NCI-H146 treated with DMSO at 0.1 percent for 48 hours (cell line): Measurements from ENCODE around the gene GABRB3.
"Not testable (repeated sequence)": the region's sequence is repeated elsewhere in the genome, so short reads cannot be mapped to it uniquely, and the experiment has no call there.

Experiments
- DNase-seq: peaks from one replicate; lab custom pipeline; 2025; ENCODE audit not compliant: unreplicated experiment; lab: John Stamatoyannopoulos, UW

GABRB3 gene

GRCh38 chr15:26736502-26737248 lies 36.2 kb downstream of the GABRB3 start:
- DNase-seq, result no peak

GRCh38 chr15:26731965-26732364 lies 40.9 kb downstream of the GABRB3 start:
- DNase-seq, result no peak

GRCh38 chr15:26729581-26729980 lies 43.3 kb downstream of the GABRB3 start:
- no peak for DNase-seq

GRCh38 chr15:26729030-26729429 lies 43.8 kb downstream of the GABRB3 start:
- DNase-seq, result no peak

GRCh38 chr15:26724381-26725150 lies 48.3 kb downstream of the GABRB3 start:
- DNase-seq, result no peak

GRCh38 chr15:26722621-26723160 lies 50.2 kb downstream of the GABRB3 start:
- no peak for DNase-seq

GRCh38 chr15:26721232-26721967 lies 51.5 kb downstream of the GABRB3 start:
- no peak for DNase-seq

GRCh38 chr15:26720546-26720945 lies 52.3 kb downstream of the GABRB3 start:
- DNase-seq, result no peak

GRCh38 chr15:26719866-26720265 lies 53.0 kb downstream of the GABRB3 start:
- DNase-seq, result not testable (repeated sequence)

GRCh38 chr15:26716069-26716468 lies 56.8 kb downstream of the GABRB3 start:
- no peak for DNase-seq

- no peak for DNase-seq
These were observed 59.4 kb downstream of the GABRB3 start for GRCh38 chr15:26713498-26713897.

- no peak for DNase-seq
These were observed 60.5 kb downstream of the GABRB3 start for GRCh38 chr15:26712335-26712734.

- peak; percentile 53 for DNase-seq
These were observed 61.4 kb downstream of the GABRB3 start for GRCh38 chr15:26711445-26711844.

GRCh38 chr15:26702381-26702780 lies 70.5 kb downstream of the GABRB3 start:
- no peak for DNase-seq

GRCh38 chr15:26698555-26698954 lies 74.3 kb downstream of the GABRB3 start:
- no peak for DNase-seq

GRCh38 chr15:26697913-26698312 lies 75.0 kb downstream of the GABRB3 start:
- DNase-seq, result no peak

GRCh38 chr15:26691249-26691648 lies 81.6 kb downstream of the GABRB3 start:
- no peak for DNase-seq

- DNase-seq, result no peak
These were observed 82.1 kb downstream of the GABRB3 start for GRCh38 chr15:26690778-26691177.

- DNase-seq, result no peak
These were observed 83.4 kb downstream of the GABRB3 start for GRCh38 chr15:26689462-26689861.

- DNase-seq, result no peak
These were observed 86.2 kb downstream of the GABRB3 start for GRCh38 chr15:26686547-26687187.

- DNase-seq, result no peak
These were observed 90.2 kb downstream of the GABRB3 start for GRCh38 chr15:26682598-26683164.
